ENCODE measurements around the gene TBK1. TPM values are rescaled to one million over a fixed set of nuclear protein-coding genes. Genes with fewer than 3 reads are reported as not detected.

Gene TBK1
- total and polyA plus RNA-seq, 9 of the 15 experiments (the other 6 are each of a cell fraction or from before 2014, with no cell fraction given): 20.4 to 42.0 (median 27.8) TPM

DNA sequence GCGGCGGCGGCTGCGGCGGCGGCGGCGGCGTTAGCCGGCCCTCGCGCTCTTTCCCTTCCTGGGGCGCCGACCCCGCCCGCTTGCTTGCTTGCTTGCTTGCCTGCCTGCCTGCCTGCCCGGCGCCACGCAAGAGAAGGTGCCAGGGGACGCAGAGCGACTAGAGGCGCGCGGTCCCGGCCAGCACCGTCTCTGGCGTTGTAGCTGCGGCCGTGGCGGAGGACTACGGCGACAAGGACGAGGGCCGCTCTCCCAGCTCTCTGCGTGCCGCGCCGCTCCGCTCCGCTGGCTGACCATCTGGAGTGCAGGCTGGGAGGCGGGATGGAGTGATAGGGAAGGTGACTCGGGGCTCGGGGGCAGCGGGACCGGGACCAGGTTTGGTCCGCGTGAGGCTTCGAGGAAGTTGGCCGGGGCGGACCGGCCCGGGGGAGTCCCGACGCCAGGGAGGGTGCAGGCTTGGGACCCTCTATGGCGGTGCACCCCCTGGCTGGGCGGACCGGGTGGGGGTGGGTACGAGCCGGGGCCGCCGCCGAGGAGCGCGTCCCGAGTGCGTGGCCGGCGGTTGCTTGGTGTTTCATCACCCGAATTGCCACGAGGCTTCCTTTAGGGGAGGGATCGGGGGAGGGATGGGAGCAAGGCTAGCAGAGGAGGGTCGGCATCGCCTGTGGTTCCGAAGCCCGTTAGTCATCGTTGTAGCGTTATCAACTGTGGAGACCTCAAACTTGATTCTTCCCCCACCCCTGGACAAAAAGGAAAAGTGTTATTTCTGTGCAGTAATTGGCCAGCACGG lies 47.3 kb upstream of the TBK1 start (continued):
- TF ChIP-seq ZNF280A (IDR thresholded peaks at IDR 0.05; ENCODE audit: low read depth, partially characterized antibody): no peak
- TF ChIP-seq ZFP36 (IDR thresholded peaks at IDR 0.05; ENCODE audit: low read depth, low read length, partially characterized antibody): no peak
- no peak for TF ChIP-seq ETV1 (tag; conservative IDR thresholded peaks at IDR 0.05; ENCODE audit: low read depth)
- peak; percentile 60; the same call in 1 of the 2 replicates for TF ChIP-seq SMARCA5 (IDR thresholded peaks at IDR 0.05)
- no peak for TF ChIP-seq FUS (optimal IDR thresholded peaks at IDR 0.05; ENCODE audit: low read depth, low read length)
- TF ChIP-seq NR1H2 (CRISPR knock-in tag; IDR thresholded peaks at IDR 0.05): peak; percentile 67; the same call in 1 of the 2 replicates
- no peak for TF ChIP-seq ZNF551 (CRISPR knock-in tag; IDR thresholded peaks at IDR 0.05)
- no peak for TF ChIP-seq SIN3B (IDR thresholded peaks at IDR 0.05; ENCODE audit: low read depth)
- TF ChIP-seq ZNF197 (CRISPR knock-in tag; IDR thresholded peaks at IDR 0.05; ENCODE audit: low read depth): no peak; the same call in none of the 2 replicates
- TF ChIP-seq ARID1B (IDR thresholded peaks at IDR 0.05): peak; percentile 53; the same call in 1 of the 2 replicates
- no peak for TF ChIP-seq BACH1 (tag; IDR thresholded peaks at IDR 0.05)
- no peak; the same call in 1 of the 2 replicates for TF ChIP-seq DPF2 (IDR thresholded peaks at IDR 0.05)
- TF ChIP-seq SMARCE1 (IDR thresholded peaks at IDR 0.05): no peak; the same call in none of the 2 replicates
- no peak for TF ChIP-seq PHF21A (IDR thresholded peaks at IDR 0.05; ENCODE audit: borderline replicate concordance, low read depth)
- TF ChIP-seq FOS (IDR thresholded peaks at IDR 0.05; ENCODE audit: extremely low read depth, insufficient read length): no peak
- TF ChIP-seq NR0B1 (IDR thresholded peaks at IDR 0.05; ENCODE audit: partially characterized antibody): no peak
- TF ChIP-seq ZNF586 (CRISPR knock-in tag; conservative IDR thresholded peaks at IDR 0.05): peak; percentile 98
- peak; percentile 63; the same call in 1 of the 2 replicates for TF ChIP-seq ESRRA (IDR thresholded peaks at IDR 0.05; ENCODE audit: borderline replicate concordance, low read depth)
- no peak for TF ChIP-seq RFX1 (IDR thresholded peaks at IDR 0.05)
- TF ChIP-seq, protein P1, sequence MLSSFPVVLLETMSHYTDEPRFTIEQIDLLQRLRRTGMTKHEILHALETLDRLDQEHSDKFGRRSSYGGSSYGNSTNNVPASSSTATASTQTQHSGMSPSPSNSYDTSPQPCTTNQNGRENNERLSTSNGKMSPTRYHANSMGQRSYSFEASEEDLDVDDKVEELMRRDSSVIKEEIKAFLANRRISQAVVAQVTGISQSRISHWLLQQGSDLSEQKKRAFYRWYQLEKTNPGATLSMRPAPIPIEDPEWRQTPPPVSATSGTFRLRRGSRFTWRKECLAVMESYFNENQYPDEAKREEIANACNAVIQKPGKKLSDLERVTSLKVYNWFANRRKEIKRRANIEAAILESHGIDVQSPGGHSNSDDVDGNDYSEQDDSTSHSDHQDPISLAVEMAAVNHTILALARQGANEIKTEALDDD (IDR thresholded peaks at IDR 0.05): no peak
- TF ChIP-seq ZNF124 (CRISPR knock-in tag; IDR thresholded peaks at IDR 0.05): no peak; the same call in 1 of the 2 replicates
- no peak for TF ChIP-seq EWSR1 (IDR thresholded peaks at IDR 0.05; ENCODE audit: borderline replicate concordance, low read depth, partially characterized antibody)
- no peak for TF ChIP-seq CBFA2T3 (IDR thresholded peaks at IDR 0.05)
- TF ChIP-seq ZNF785 (CRISPR knock-in tag; IDR thresholded peaks at IDR 0.05): no peak
- TF ChIP-seq TGIF2 (CRISPR knock-in tag; IDR thresholded peaks at IDR 0.05): 0 out of 2 replicates have a peak, but pooled peaks have one; percentile 70
- TF ChIP-seq ELF2 (CRISPR knock-in tag; IDR thresholded peaks at IDR 0.05): no peak; the same call in 1 of the 2 replicates
- TF ChIP-seq ETS2 (tag; IDR thresholded peaks at IDR 0.05; ENCODE audit: borderline replicate concordance, poor library complexity, severe bottlenecking): no peak
- TF ChIP-seq ZNF282 (CRISPR knock-in tag; IDR thresholded peaks at IDR 0.05): no peak
